GM10266 (cell line): ENCODE data around the gene ZSCAN22.
"Not testable (repeated sequence)": the region's sequence is repeated elsewhere in the genome, so short reads cannot be mapped to it uniquely, and the experiment has no call there.

Source experiments
- DNase-seq: peaks from one replicate; pipeline ENCODE4 v3.0.0; 2012; ENCODE audit errors: extremely low spot score
- CTCF ChIP-seq: IDR thresholded peaks from 2 replicates; pipeline ENCODE4 v1.5.1; 2012; ENCODE audit warnings: mild to moderate bottlenecking, low read depth; ENCODE audit not compliant: control insufficient read depth, insufficient read depth; ENCODE audit errors: missing control alignments

Gene ZSCAN22

GRCh38 chr19:58345558-58345957 lies 18.8 kb downstream of the ZSCAN22 start:
- no peak for TF ChIP-seq CTCF

GRCh38 chr19:58346961-58347929 lies 20.5 kb downstream of the ZSCAN22 start:
- TF ChIP-seq CTCF = no peak
- DNase-seq = peak; percentile 97

More at GRCh38 chr19:58345558-58345957, 18.8 kb downstream of the ZSCAN22 start:
- no peak for DNase-seq

GRCh38 chr19:58348080-58348479 lies 21.3 kb downstream of the ZSCAN22 start:
- DNase-seq = not testable (repeated sequence)

- no peak for TF ChIP-seq CTCF
- no peak for DNase-seq
These were observed 22.8 kb downstream of the ZSCAN22 start for GRCh38 chr19:58349590-58349989.

GRCh38 chr19:58350001-58350861 lies 23.4 kb downstream of the ZSCAN22 start:
- no peak for DNase-seq
- no peak for TF ChIP-seq CTCF

GRCh38 chr19:58350871-58351557 lies 24.2 kb downstream of the ZSCAN22 start:
- no peak for DNase-seq
- no peak for TF ChIP-seq CTCF

- TF ChIP-seq CTCF = no peak
- no peak for DNase-seq
These were observed 24.7 kb downstream of the ZSCAN22 start for GRCh38 chr19:58351558-58351878.
